CD4-positive, alpha-beta T cell treated with Interferon alpha-2 for 1 hour (primary cell): ENCODE data around the gene RBMY1J.
"Not testable (repeated sequence)": the region's sequence is repeated elsewhere in the genome, so short reads cannot be mapped to it uniquely, and the experiment has no call there.

Experiments
- DNase-seq, 2 donors: peaks; one replicate each; pipeline ENCODE4 v3.0.0-alpha.2; 2020 to 2022

The RBMY1J gene

GRCh38 chrY:22403110-22403509, at the start of gene RBMY1J:
Gene RBMY1J (plus strand): TSS chrY:22403410. CDS start chrY:22405448, 2,038 bp downstream.
- DNase-seq, result not testable (repeated sequence)

GRCh38 chrY:22367416-22367815, 35.8 kb upstream of the RBMY1J start:
- DNase-seq, result no peak

DNA sequence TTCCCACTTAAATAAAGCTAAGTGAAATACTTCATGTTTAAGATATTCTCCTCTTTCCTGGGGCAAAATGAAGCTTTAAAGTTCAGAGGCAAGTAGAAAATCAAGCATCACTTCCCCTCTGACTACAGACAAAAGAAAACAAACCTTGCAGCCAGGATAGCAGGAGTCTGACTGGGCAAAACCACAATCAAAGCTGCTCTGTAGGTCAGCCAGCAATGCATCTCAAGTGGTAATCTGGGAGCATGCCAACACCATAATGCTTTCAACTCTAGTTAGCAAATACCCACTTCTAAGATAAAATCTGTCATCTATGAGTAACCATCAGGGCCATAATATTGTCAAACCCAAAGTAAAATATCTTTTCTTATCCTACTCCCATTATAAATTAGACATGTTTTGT, 32.6 kb upstream of the RBMY1J start:
- DNase-seq, result no peak

DNA sequence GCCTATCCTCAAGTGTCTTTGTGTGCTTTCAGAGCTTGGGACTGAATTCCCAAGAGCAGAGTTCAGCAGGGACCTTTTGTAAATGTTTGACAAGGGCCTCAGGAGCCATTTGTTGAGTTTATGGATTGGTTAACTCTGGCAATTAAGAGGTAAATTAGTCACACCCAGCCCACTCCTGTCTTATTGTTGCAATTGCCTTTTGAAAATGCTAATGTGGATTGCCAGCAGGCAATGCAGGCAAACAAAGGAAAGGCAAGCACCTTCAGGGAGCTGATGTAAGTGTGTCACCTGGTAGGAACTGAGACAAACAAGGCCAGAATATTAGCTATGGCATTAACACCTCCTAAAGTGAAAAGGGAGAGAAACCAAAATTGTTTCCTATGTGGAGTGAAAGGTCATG, 29.7 kb upstream of the RBMY1J start:
- no peak for DNase-seq

DNA sequence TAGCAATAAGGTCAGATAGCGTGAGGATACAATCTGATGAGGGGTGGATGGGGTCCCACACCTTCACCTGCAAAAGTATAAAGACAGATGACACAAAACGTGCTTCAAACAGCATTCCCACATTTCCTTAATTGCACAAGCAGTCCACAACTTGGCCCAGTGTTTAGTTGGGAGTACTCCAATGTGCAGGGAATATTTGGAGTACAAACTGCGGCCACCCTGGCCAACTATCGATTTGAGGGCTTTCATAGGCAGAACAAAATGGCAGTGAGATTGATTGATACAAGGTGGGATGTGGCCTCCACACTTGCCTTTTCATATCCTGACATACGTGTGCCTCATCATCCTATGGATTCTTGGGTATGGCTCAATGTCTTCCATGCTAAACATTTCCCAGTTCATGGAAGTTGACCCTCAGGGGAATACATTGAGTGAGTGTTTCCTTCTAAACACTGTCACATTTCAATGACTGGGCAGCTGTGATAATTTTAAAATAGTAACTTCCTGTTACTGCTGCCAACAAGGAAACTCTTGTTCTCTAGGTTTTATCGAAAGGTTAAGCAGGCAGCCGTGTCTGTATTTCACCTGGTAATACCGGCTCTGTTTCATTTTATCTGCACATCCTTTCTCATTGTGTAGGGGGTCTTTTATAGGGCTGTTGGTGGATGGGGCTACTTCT, 41.6 kb downstream of the RBMY1J start:
- DNase-seq, result not testable (repeated sequence)

DNA sequence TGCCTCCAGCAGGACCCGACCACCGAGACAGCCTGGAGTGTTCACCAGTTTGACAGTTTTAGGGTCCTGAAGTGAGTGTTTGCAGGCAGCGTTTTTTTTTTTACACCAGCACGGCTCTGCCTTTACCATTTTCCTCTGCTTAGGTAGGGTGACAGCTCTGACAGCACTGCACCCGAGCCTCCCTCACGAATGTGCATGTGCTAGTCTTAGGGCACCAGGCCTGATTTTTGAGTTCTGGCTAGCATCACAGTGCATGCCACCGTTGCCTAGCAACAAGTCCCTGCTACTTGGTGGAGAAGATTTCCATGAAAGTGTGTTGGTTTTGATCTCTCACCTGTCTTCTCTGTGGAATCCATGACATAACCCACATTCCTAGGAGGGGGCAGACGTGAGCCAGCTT, 52.3 kb downstream of the RBMY1J start:
- DNase-seq, result not testable (repeated sequence)

DNA sequence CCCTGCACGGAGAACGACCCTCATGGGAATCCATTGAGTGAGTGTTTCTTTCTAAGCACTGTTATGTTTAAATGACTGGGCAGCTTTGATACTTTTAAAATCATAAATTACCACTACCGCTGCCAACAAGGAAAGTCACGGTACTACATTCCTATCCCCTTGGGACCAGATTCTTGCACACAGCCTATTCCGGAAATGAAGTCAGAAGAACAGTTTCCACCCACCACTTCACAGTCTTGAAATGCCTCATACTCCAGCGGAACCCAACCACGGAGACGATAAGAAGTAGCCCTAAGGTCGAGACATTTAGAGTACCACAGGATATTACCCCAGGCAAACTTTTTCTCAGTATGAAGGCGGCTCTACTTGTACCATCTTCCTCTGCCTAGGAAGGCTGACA, 58.8 kb downstream of the RBMY1J start:
- not testable (repeated sequence) for DNase-seq
